ENCODE measurements around the gene ATP5PB.

Gene ATP5PB

DNA sequence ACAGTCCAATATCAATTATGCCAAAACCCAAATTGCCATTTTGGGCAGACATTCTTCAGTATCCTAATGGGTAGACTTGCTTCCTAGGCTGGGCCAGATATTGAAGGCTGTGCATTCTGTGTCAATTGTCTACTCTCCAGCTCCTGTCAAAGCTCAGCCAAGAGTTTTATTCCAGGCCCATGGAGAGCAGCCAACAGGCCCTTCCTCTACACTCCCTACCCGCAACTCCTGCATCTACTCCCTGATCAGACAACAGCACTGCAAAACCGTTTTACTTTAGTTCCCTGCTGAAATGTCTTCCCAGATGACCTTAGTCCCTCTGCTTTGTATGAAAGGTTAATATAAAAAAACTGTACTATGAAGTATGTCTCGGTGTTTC is 60.7 kb downstream of the ATP5PB start:
- DNase-seq, result no peak

DNA sequence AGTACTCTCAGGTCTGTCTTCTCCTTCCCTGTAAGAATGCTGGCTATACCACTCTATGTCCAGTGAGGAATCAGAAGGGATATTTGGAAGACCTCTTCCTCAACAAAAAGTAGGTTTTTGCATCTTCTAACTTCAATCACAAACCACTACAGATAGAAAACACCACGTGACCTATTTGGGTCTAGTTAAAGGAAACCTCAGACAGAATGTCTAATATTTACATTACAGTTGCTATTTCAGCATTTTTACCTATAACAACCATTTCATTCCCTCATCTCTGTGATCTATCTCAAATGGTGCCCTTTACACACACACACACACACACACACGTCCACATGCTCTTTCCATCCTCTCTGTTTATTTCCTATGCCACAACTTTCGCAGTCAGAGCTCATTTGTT is 62.1 kb downstream of the ATP5PB start:
- no peak for DNase-seq

Measured in NCI-H187 (cell line).